Lower lobe of right lung (tissue), 2 donors: ENCODE results near the gene RNF10. TPM values are rescaled to one million over a fixed set of nuclear protein-coding genes. Genes with fewer than 3 reads are reported as not detected.
"Not testable (repeated sequence)": the region's sequence is repeated elsewhere in the genome, so short reads cannot be mapped to it uniquely, and the experiment has no call there.

Experiments used
- ATAC-seq, 2 donors: fragments of 200-7000 bp; cut with Tn5 transposase; one replicate each; pipeline ENCODE4 v1.9.1; 2020 to 2022; ENCODE audit warnings: mild to moderate bottlenecking in 2 of 2, moderate library complexity in 2 of 2
- DNase-seq: peaks from one replicate; pipeline ENCODE4 v3.0.0-alpha.2; 2020
- H3K27ac ChIP-seq: fragments of 200-600 bp; one replicate; pipeline ENCODE4 v1.8.0; 2022
- H3K27me3 ChIP-seq: fragments of 200-600 bp; one replicate; pipeline ENCODE4 v1.8.0; 2022; ENCODE audit warnings: low read depth
- H3K36me3 ChIP-seq: fragments of 200-600 bp; one replicate; pipeline ENCODE4 v1.8.0; 2022; ENCODE audit warnings: mild to moderate bottlenecking
- H3K4me1 ChIP-seq: fragments of 200-600 bp; one replicate; pipeline ENCODE4 v1.8.0; 2022
- H3K4me3 ChIP-seq: fragments of 200-600 bp; one replicate; pipeline ENCODE4 v1.8.0; 2022; ENCODE audit warnings: mild to moderate bottlenecking
- H3K9me3 ChIP-seq: fragments of 200-600 bp; one replicate; pipeline ENCODE4 v1.8.0; 2022
- intact Hi-C: fragments of 100-400 bp; cut with DNase I; formaldehyde crosslinking; loops from one replicate; pipeline ENCODE4 v1.11.0; 2022
- total RNA-seq: library from RNA; stranded (reverse); fragmentation: NEBNext Ultra II Directional; extraction: Animal tissue kit (Norgen Biotek cat#: 25700); gene quantifications from one replicate; pipeline ENCODE4 v1.2.1, GENCODE V29; 2021
- TF ChIP-seq, protein P1 (sequence below): fragments of 200-600 bp; IDR thresholded peaks from one replicate; pipeline ENCODE4 v1.8.0; 2022; ENCODE audit warnings: antibody characterized with exemption, mild to moderate bottlenecking
- donor health status: DM: no; HTN: yes; CAD: no; lungs with severe emphysema.

The RNF10 gene
- total RNA-seq, 1 donor from 2014 or later = 175 TPM

DNA sequence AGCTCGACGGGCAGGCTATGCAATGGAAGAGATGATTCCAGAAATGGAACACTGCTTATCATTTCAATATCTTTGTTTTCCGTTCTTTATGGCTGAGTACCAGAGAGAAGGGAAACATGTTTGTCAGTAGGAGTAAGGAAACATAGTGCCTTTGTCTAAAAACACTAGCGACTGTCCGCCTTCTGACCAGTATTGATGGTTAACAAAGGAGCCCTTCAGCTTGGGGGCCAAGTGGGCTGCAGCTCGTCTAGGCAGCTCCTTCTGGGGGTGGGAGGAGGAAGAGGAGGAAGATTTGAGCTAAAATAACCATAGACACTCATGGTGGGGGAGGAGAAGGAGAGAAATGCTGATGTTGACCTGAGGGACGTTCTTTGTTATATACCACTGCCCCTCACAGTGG lies 20.2 kb upstream of the RNF10 start:
- H3K4me1 ChIP-seq = no peaks in the 10 kb centered on the region
- intact Hi-C loops = no loop called here
- H3K4me3 ChIP-seq = no peak overlapping the region
- ATAC-seq (no peak), DNase-seq (no peak)
- H3K27me3 ChIP-seq = no peaks in the 10 kb centered on the region
- H3K27ac ChIP-seq = no peak overlapping the region
- peaks cover 81% of the 10 kb centered on the region for H3K36me3 ChIP-seq
- TF ChIP-seq, protein P1, sequence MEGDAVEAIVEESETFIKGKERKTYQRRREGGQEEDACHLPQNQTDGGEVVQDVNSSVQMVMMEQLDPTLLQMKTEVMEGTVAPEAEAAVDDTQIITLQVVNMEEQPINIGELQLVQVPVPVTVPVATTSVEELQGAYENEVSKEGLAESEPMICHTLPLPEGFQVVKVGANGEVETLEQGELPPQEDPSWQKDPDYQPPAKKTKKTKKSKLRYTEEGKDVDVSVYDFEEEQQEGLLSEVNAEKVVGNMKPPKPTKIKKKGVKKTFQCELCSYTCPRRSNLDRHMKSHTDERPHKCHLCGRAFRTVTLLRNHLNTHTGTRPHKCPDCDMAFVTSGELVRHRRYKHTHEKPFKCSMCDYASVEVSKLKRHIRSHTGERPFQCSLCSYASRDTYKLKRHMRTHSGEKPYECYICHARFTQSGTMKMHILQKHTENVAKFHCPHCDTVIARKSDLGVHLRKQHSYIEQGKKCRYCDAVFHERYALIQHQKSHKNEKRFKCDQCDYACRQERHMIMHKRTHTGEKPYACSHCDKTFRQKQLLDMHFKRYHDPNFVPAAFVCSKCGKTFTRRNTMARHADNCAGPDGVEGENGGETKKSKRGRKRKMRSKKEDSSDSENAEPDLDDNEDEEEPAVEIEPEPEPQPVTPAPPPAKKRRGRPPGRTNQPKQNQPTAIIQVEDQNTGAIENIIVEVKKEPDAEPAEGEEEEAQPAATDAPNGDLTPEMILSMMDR = no peak
- no peaks in the 10 kb centered on the region for H3K9me3 ChIP-seq

DNA sequence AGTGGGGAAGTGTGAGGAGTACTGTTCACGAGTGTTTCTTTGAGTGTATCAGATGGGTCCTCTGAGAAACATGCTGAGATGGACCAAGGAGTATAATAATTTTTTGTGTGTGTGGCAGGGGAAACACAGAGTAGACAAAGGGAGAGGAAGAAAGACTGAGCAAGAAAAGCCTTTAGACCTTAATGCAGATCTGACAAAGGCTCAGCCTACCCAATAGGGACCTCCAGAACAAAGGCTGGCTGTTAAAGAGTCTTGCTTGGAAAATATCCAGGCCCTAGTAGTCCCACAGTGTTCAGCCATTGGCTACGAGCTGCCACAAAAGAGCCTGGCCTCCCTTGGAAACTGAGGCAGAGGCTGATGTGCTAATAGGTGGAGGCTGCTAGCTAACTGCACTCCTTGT lies 18.7 kb upstream of the RNF10 start:
- Histone ChIP-seq H3K36me3 (peaks cover 71% of the 10 kb centered on the region), H3K4me3 (no peak overlapping the region), H3K27me3 (no peaks in the 10 kb centered on the region), H3K27ac (no peak overlapping the region), H3K4me1 (no peaks in the 10 kb centered on the region), H3K9me3 (no peaks in the 10 kb centered on the region)
- ATAC-seq (no peak), DNase-seq (no peak)
- TF ChIP-seq, protein P1 = no peak
- intact Hi-C loops = no loop called here

DNA sequence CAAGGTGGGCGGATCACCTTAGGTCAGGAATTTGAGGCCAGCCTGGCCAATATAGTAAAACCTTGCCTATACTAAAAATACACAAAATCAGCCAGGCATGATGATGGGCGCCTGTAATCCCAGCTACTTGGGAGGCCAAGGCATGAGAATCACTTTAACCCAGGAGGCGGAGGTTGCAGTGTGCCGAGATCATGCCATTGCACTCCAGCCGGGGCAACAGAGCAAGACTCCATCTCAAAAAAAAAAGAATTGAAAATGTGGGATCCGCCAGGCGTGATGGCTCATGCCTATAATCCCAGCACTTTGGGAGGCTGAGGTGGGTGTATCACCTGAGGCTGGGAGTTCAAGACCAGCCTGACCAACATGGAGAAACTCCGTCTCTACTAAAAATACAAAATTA lies 14.8 kb upstream of the RNF10 start:
- H3K9me3 ChIP-seq, intact Hi-C loops, H3K4me3 ChIP-seq, H3K27me3 ChIP-seq, ATAC-seq, H3K27ac ChIP-seq, H3K4me1 ChIP-seq, DNase-seq: not testable (repeated sequence)
- peaks cover 48% of the 10 kb centered on the region for H3K36me3 ChIP-seq

DNA sequence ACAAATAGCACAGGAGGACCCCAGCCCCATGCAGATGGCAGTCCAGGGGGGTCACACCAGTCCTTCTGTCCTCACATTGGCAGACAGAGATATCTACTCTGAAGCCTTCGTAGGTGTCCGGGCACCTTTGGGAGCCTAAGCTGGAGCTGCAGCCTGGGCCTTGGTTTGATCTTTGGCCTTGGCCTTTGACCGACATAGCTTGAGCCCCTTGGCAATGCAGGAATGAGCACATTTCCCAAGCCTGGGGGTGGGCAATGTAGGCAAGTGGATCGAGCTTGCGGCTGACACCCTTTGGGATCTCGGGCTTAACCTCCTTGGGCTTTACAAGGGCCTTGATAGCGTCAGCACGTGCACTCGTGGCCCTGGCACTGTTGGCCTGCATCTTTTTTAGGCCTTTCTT lies 11.6 kb upstream of the RNF10 start:
- no peaks in the 10 kb centered on the region for H3K27me3 ChIP-seq
- no peak for DNase-seq
- TF ChIP-seq, protein P1 = no peak
- H3K4me1 ChIP-seq = no peaks in the 10 kb centered on the region
- peaks cover 27% of the 10 kb centered on the region for H3K36me3 ChIP-seq
- no peaks in the 10 kb centered on the region for H3K9me3 ChIP-seq
- H3K27ac ChIP-seq = no peak overlapping the region
- intact Hi-C loops = no loop called here
- no peak overlapping the region for H3K4me3 ChIP-seq
- no peak for ATAC-seq

DNA sequence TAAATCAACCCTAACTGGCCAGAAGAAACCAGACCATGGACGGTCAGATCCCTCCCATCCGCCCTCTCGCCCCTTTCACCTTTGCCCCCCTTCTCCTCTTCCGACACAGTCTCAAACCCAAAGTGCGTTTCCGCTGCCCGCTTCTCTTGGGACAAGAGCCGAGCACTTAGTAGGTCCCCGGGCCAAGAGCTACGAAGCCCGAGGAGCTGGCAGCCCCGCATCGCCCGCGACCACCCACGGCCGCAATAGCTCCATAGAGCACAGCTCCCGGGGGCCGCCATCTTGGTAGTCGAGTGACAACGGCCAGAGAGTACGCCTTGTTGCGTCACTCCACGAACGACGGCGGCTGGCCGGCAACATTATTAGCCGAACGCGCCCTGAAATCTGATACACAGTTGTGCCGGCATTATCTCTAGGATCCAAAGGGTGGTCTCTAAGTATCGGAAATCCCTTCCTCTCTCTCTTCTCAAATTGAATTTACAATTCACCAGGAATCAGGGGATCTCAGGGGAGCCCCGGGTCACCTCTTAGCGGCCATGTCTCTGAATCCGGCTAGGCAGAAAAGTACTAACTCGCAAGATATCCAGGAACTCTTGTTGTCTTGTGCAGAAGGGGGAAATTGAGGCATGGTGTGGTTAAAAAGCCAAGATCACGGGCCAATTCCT lies 5.2 kb upstream of the RNF10 start, which contains the start of gene COQ5:
TSS of gene COQ5 (minus strand) at position 298 of the 665 bp plus-strand sequence. CDS start at position 281, 17 bp downstream.
- no peaks in the 10 kb centered on the region for H3K27me3 ChIP-seq
- DNase-seq (peak; percentile 94), ATAC-seq (peak; percentile 96 to 98)
- H3K4me3 ChIP-seq = peak within 1 kb of the TSS; percentile 79
- intact Hi-C loops = no loop called here
- peaks cover 13% of the 10 kb centered on the region for H3K4me1 ChIP-seq
- peak within 1 kb of the TSS; percentile 90 for H3K27ac ChIP-seq
- TF ChIP-seq, protein P1 = no peak
- H3K9me3 ChIP-seq = no peaks in the 10 kb centered on the region
- peaks cover 3% of the 10 kb centered on the region for H3K36me3 ChIP-seq

DNA sequence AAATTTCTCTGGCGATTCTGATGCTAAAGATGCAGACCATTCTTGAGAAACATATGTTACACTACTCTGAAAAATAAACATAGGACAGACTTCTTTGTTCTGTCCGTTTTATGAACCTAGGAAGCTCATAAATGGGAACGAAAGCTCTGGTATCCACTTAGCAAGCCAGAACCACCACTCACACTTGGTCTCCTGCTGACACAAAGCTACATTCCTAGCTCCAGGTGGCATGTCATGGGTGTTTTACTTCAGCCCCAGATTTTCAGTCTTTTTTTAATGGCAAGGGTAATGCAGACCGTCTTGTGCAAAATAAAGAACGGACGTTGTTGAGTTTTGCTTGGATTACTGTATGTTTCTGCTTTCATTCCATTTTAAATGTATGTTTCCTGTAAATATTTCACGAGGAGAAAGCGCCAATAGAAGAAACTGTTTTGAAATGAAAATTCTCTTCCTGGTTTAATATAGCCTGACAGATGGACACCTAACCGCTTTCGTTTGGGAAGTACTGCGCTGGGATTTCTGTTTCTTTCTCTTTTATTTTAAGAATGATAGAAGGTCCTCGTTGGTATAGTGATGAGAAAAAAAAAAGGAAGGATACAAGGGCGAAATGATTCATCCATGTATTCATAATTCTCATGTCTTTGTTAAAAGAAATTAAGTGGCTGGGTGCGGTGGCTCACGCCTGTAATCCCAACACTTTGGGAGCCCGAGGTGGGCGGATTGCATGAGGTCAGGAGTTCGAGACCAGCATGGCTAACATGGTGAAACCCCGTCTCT lies 4.3 kb upstream of the RNF10 start:
- peak overlapping the region; percentile 90 for H3K27ac ChIP-seq
- H3K36me3 ChIP-seq = peaks cover 3% of the 10 kb centered on the region
- H3K4me3 ChIP-seq = peak overlapping the region; percentile 79
- TF ChIP-seq, protein P1 = no peak
- peaks cover 13% of the 10 kb centered on the region for H3K4me1 ChIP-seq
- H3K9me3 ChIP-seq = no peaks in the 10 kb centered on the region
- ATAC-seq (peak; percentile 49 to 68), DNase-seq (no peak)
- no peaks in the 10 kb centered on the region for H3K27me3 ChIP-seq
- intact Hi-C loops = no loop called here

DNA sequence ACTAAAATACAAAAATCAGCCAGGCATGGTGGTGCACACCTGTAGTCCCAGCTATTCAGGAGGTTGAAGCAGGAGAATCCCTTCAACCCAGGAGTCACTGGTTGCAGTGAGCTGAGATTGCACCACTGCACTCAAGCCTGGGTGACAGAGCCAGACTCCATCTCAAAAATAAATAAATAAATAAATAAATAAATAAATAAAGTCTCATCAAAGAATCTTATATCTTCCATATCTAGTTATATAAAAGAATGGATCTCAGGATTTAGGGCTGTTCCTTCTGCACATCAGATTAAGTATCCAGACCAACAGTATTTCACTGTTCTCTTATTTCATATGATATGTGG lies 3.8 kb upstream of the RNF10 start:
- peaks cover 16% of the 10 kb centered on the region for H3K4me1 ChIP-seq
- intact Hi-C loops, H3K27me3 ChIP-seq, ATAC-seq, H3K9me3 ChIP-seq, DNase-seq, H3K36me3 ChIP-seq: not testable (repeated sequence)
- peak overlapping the region; percentile 90 for H3K27ac ChIP-seq
- peak overlapping the region; percentile 79 for H3K4me3 ChIP-seq
